IPS-18c (cell line): ENCODE data around the gene RNF213.
"Not testable (repeated sequence)": the region's sequence is repeated elsewhere in the genome, so short reads cannot be mapped to it uniquely, and the experiment has no call there.

Experiments used
- H3K4me3 ChIP-seq: 2 replicates; pipeline ENCODE4 v1.7.0; 2013; ENCODE audit warnings: low read depth, mild to moderate bottlenecking, low read length, moderate library complexity; ENCODE audit not compliant: insufficient read depth
- H3K9me3 ChIP-seq: one replicate; pipeline ENCODE4 v1.6.1; 2013; ENCODE audit warnings: mild to moderate bottlenecking, low read length, moderate library complexity; ENCODE audit not compliant: control insufficient read depth, insufficient read depth

The RNF213 gene

GRCh38 chr17:80222376-80223141, 38.1 kb upstream of the RNF213 start:
- H3K9me3 ChIP-seq: no peaks in the 10 kb centered on the region
- H3K4me3 ChIP-seq: no peak overlapping the region

DNA sequence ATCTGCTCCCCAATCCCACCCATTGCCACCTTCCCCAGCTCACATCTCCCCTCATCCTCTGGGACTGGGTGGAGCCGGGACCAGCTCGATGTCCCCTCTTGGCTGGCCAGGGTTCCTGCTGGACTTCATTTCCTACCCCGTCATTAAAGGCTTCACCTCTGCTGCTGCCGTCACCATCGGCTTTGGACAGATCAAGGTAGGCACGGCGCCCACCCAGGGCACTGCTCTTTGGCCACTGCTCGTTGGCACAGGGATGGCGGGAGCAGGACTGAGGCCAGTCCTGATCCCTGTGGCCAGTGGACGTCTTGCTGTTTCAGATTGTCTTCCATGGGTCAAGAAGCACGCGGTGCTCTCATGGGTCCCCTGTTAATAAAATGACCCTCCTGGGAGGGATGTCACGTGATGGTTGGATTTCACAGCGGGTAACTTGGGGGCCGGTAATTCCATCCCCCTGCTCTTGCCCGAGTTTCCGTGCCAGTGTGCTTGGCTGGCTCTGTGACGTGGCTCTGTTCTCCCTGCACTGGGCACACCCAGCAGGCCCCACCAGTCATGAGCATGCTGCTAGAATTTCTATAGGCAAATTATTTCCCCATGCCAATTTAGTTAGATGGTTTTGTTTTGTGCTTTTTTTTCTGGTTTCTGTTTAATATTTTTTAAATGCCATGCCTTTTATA, 37.4 kb upstream of the RNF213 start:
- H3K4me3 ChIP-seq: no peak overlapping the region
- no peaks in the 10 kb centered on the region for H3K9me3 ChIP-seq

DNA sequence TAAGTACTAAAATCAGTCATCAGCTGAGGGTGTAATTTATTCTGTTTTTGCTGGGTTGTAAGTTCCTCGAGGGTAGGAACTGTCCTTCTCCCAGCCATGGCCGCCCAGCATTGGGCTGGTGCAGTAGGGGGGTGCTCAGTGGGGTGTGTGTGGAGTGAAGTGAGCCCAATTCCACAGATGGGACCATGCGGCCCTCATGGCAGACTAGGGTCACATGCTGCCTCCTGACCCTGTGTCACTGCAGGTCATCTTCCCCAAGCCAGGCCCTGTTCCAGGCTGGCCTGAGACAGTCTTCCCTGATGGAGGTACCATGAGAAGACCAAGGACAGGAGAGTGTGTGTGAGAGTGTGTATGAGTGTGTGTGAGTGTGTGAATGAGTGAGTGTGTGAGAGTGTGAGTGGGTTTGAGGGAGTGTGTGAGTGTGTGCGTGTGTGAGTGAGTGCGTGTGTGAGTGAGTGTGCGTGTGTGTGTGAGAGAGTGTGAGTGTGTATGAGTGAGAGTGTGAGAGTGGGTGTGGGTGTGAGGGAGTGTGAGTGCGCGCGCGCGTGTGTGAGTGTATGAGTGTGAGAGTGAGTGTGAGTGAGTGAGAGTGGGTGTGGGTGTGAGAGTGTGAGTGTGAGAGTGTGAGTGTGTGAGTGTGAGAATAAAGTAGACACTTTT, 36.7 kb upstream of the RNF213 start:
- H3K9me3 ChIP-seq: no peaks in the 10 kb centered on the region
- no peak overlapping the region for H3K4me3 ChIP-seq

DNA sequence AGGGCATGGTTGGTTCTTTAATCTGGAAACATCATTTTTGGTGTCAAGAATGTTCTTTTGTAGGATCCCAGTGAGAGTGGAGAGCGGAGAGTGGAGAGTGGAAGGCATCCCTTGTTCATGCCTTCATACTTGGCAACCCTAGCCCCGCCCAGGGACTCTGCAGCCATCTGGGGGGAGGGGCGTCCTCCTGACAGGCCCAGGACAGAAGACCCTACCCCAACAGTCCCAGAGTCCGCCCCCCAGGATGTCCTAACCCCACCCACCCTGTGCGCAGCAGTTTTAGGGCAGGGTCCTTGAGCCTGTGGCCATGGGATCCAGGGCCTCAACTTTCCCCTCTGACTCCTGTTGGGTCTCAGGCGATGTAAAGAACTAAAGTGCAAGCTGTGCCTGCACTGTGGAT, 36.0 kb upstream of the RNF213 start:
- Histone ChIP-seq H3K9me3 (no peaks in the 10 kb centered on the region), H3K4me3 (no peak overlapping the region)

DNA sequence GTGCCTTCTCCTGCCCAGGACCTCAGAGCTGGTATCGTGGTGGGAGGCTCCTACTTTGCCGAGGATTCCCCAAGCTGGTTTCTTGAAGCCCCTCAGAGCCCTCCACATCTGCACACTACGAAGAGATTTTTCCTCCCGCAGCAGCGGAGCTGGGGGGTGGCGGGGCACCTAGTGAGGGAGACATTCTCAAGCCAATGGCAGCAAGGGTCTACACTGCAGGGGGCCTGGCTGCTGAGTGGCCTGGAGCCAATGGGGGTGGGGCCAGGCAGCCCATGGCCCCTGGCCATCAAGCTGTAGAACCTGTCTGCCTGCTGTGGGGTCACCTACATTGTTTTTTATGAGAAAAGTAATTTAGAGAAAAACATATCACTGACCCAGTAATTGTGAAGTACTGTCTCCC, 35.4 kb upstream of the RNF213 start:
- H3K4me3 ChIP-seq: peak overlapping the region; percentile 24
- no peaks in the 10 kb centered on the region for H3K9me3 ChIP-seq

DNA sequence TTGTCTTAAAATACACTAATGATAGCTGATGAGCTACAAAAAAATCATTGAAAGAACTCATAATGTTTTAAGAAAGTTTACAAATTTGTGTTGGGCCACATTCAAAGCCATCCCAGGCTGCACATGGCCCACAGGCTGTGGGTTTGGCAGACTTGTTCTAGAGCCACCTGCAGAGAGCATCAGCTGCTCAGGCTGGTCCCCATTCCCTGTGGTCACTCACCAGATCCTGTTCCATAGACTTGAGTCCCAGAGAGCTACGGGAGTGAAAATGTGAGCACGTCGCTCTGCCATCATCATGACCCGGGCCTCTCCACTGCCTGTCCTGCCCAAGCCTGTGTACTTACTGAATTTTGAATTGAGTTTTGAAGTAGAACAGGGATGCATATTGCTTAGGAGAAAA, 33.5 kb upstream of the RNF213 start:
- H3K4me3 ChIP-seq: no peak overlapping the region
- no peaks in the 10 kb centered on the region for H3K9me3 ChIP-seq

GRCh38 chr17:80227666-80228065, 33.0 kb upstream of the RNF213 start:
- H3K4me3 ChIP-seq: no peak overlapping the region
- H3K9me3 ChIP-seq: no peaks in the 10 kb centered on the region

DNA sequence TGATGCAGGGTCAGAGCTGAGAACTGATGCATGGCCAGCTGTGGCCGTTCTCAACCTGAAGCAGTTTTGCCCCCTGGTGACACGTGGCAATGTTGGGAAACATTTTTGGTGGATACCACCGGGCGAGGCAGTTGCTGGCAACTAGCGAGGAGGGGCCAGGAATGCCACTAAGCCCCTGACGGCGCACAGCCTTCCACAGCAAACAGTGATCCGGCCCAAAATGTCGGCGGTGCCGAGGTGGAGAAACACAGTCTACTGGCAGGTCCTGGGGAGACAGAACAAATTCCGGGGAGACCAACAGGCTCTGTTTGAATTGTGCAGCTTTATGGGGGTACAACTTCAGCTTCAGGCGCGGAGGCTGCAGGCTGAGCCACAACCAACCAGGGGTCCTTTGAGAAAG, 32.2 kb upstream of the RNF213 start:
- Histone ChIP-seq H3K4me3 (no peak overlapping the region), H3K9me3 (peaks cover under 1% of the 10 kb centered on the region)

GRCh38 chr17:80229011-80229410, 31.6 kb upstream of the RNF213 start:
- H3K4me3 ChIP-seq: no peak overlapping the region
- H3K9me3 ChIP-seq: peaks cover 3% of the 10 kb centered on the region

DNA sequence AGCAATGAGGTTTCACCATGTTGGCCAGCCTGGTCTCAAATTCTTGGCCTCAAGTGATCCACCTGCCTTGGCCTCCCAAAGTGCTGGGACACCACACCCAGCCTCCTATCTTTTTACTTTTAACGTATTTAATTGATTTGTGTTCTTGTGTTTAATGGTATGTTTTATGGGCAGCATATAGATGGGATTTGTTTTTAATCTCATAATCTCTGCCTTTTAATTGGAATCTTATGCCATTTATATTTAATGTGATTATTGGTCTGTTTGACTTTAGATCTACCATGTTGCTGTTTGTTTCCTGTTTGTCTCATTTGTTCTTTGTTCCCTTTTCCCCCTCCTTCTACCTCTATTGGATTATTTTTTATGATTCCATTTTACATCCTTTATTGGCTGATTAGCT, 28.2 kb upstream of the RNF213 start:
- Histone ChIP-seq H3K4me3 (no peak overlapping the region), H3K9me3 (peaks cover 3% of the 10 kb centered on the region)

DNA sequence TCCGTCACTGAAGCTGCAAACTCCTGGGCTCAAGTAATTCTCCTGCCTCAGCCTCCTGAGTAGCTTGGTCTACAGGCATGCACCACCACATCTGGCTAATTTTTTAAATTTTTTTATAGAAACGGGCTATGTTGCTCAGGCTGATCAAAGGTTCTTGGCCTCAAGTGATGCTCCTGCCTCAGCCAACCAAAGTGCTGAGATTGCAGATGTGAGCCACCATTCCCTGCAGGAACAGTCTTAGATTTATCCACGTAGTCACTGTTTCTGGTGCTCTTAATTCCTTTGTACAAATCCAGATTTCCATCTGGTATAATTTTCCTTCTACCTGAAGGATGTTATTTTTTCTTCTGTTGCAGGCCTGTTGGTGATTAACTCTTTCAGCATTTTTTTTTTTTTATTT, 27.4 kb upstream of the RNF213 start:
- H3K4me3 ChIP-seq: no peak overlapping the region
- H3K9me3 ChIP-seq: peaks cover 3% of the 10 kb centered on the region

- H3K4me3 ChIP-seq: no peak overlapping the region
- peaks cover 3% of the 10 kb centered on the region for H3K9me3 ChIP-seq
Observed at GRCh38 chr17:80236911-80237310, 23.7 kb upstream of the RNF213 start.

- H3K9me3 ChIP-seq: peaks cover 3% of the 10 kb centered on the region
- H3K4me3 ChIP-seq: no peak overlapping the region
Observed at GRCh38 chr17:80237386-80237785, 23.3 kb upstream of the RNF213 start.

- H3K4me3 ChIP-seq: no peak overlapping the region
- no peaks in the 10 kb centered on the region for H3K9me3 ChIP-seq
Observed at GRCh38 chr17:80242505-80242904, 18.1 kb upstream of the RNF213 start.

DNA sequence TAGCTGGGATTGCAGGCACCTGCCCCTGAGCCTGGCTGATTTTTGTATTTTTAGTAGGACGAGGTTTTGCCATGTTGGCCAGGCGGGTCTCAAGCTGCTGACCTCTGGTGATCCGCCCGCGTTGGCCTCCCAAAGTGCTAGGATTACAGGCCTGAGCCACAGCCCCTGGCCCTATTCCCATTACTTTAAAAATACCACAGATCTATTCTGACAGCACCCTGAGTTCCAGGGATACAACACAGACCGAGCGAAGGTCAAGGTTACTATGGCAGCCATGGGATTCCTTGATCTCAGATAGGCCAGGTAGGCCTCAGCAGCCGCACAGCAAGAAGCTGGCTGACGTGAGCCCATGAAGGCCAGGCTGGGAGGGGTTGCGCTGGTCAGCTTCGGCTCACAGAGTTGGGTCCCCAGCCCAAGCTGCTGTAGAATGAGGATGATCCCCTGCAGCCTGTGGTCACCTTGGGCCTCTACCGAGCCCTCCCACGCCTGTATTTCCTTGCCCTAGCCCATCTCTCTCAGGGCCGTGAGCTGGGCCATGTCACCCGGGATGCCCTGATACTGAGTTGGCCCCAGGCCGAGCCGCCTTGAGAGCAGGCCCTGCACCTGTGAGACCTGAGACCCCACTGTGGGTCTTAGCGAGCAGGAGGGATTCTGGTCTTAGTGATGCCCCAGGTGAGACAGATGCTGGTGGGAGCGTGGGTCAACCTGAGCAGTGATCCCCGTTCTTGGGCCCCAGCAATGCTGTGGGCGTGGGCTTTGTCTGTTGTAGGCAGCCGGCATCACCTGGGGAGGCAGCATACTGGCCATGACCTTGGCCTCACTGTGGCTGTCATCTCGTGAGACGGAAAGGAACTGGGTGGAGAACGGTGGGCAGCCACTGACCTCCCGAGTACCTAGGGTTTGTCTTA, 16.9 kb upstream of the RNF213 start:
- no peaks in the 10 kb centered on the region for H3K9me3 ChIP-seq
- H3K4me3 ChIP-seq: no peak overlapping the region

DNA sequence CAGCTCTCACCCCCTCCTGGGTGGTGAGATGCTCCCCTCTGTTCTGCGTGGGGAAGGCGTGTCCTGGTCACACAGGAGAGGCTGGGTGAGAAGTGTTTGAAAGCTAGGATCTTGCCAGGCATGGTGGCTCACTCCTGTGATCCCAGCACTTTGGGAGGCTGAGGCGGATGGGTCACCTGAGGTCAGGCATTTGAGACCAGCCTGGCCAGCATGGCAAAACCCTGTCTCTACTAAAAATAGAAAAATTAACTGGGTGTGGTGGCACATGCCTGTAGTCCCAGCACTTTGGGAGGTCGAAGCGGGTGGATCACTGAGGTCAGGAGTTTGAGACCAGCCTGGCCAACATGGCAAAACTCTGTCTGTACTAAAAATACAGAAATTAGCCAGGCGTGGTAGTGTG, 16.2 kb upstream of the RNF213 start:
- H3K4me3 ChIP-seq, H3K9me3 ChIP-seq: not testable (repeated sequence)

- no peak overlapping the region for H3K4me3 ChIP-seq
- H3K9me3 ChIP-seq: no peaks in the 10 kb centered on the region
Observed at GRCh38 chr17:80244871-80245509, 15.7 kb upstream of the RNF213 start.
